Panc1 (cell line): ENCODE results near the gene LRRC74B. TPM values are rescaled to one million over a fixed set of nuclear protein-coding genes. Genes with fewer than 3 reads are reported as not detected.
"Not testable (repeated sequence)": the region's sequence is repeated elsewhere in the genome, so short reads cannot be mapped to it uniquely, and the experiment has no call there.

Experiments
- ATAC-seq: fragments of 200-7000 bp; cut with Tn5 transposase; 2 replicates; pipeline ENCODE4 v1.9.1; 2020; ENCODE audit warnings: mild to moderate bottlenecking, moderate library complexity
- BruUV-seq: library from RNA; stranded (reverse); fragments of 400-500 nt; replicated peaks from 2 replicates; lab custom pipeline; 2021; lab: Mats Ljungman, UMichigan
- CTCF ChIA-PET: fragments of 300-600 bp; sonication (Branson Sonifier 250); formaldehyde crosslinking; loops from one replicate; lab custom pipeline; 2022; ENCODE audit warnings: antibody characterized with exemption; lab: Charles Lee
- POLR2A ChIA-PET: fragments of 300-600 bp; sonication (Branson Sonifier 250); formaldehyde crosslinking; loops from one replicate; lab custom pipeline; 2022; ENCODE audit warnings: antibody characterized with exemption; lab: Charles Lee
- DNase-seq: peaks from one replicate; pipeline ENCODE4 v3.0.0-alpha.2; 2010; ENCODE audit warnings: low read depth, low spot score
- H3K27ac ChIP-seq: 2 replicates; pipeline ENCODE4 v1.5.1; 2011; ENCODE audit warnings: mild to moderate bottlenecking, low read length, inconsistent platforms
- H3K27me3 ChIP-seq: fragments of 200-500 bp; sonication (Bioruptor generic); 2 replicates; pipeline ENCODE4 v1.6.0; 2014; ENCODE audit warnings: low read length, inconsistent platforms; ENCODE audit not compliant: control insufficient read depth, insufficient read depth
- H3K36me3 ChIP-seq: fragments of 200-500 bp; sonication (Bioruptor generic); 2 replicates; pipeline ENCODE4 v1.5.1; 2014; ENCODE audit warnings: inconsistent platforms, mild to moderate bottlenecking, low read length, moderate library complexity; ENCODE audit not compliant: control insufficient read depth, insufficient read depth
- H3K4me1 ChIP-seq: 2 replicates; pipeline ENCODE4 v1.5.1; 2011; ENCODE audit warnings: inconsistent platforms, mild to moderate bottlenecking, low read length, moderate library complexity; ENCODE audit not compliant: control insufficient read depth, insufficient read depth
- H3K4me3 ChIP-seq, 2 experiments: 2 replicates each; pipeline ENCODE4 v1.5.1; 2011 to 2012; ENCODE audit warnings: low read depth in 2 of 2, low read length in 2 of 2, mild to moderate bottlenecking in 2 of 2, inconsistent platforms in 1 of 2, moderate library complexity in 1 of 2
- H3K9me3 ChIP-seq: fragments of 200-500 bp; sonication (Bioruptor generic); 2 replicates; pipeline ENCODE4 v1.5.1; 2014; ENCODE audit warnings: low read depth, mild to moderate bottlenecking, inconsistent platforms, low read length, moderate library complexity; ENCODE audit not compliant: control insufficient read depth, insufficient read depth
- POLR2AphosphoS5 ChIP-seq: IDR thresholded peaks from 2 replicates; pipeline ENCODE4 v1.6.1; 2012; ENCODE audit warnings: mild to moderate bottlenecking, low read depth, low read length, moderate library complexity
- SIN3A ChIP-seq: IDR thresholded peaks from 2 replicates; pipeline ENCODE4 v1.6.1; 2012; ENCODE audit warnings: low read depth, mild to moderate bottlenecking, low read length, moderate library complexity, borderline replicate concordance; ENCODE audit not compliant: insufficient read depth
- TCF7L2 ChIP-seq: IDR thresholded peaks from 2 replicates; pipeline ENCODE4 v1.6.1; 2011; ENCODE audit warnings: mild to moderate bottlenecking, low read depth, low read length, inconsistent platforms
- in situ Hi-C: cut with HindIII; loops from 2 replicates; pipeline ENCODE4 v1.10.0; 2016; ENCODE audit warnings: low sequenced_read_pairs, low pct_unique_long_range_greater_than_20kb
- intact Hi-C: fragments of 100-400 bp; cut with micrococcal nuclease; formaldehyde crosslinking; loops from one replicate; pipeline ENCODE4 v1.10.0; 2022; ENCODE audit not compliant: unreplicated experiment
- total RNA-seq: library from RNA; stranded (reverse); gene quantifications from one replicate; pipeline ENCODE4 v1.2.1, GENCODE V29; 2021; ENCODE audit not compliant: unreplicated experiment
- TF ChIP-seq, protein P1 (sequence below): fragments of 450-650 bp; IDR thresholded peaks from 2 replicates; pipeline ENCODE4 v1.5.1; 2017; ENCODE audit warnings: mild to moderate bottlenecking
- TF ChIP-seq, protein P2 (sequence below), 2 experiments: IDR thresholded peaks; 2 replicates each; pipeline ENCODE4 v1.6.1; 2011 to 2012; ENCODE audit warnings: low read depth in 2 of 2, control low read depth in 1 of 2, low read length in 1 of 2, mild to moderate bottlenecking in 1 of 2, moderate library complexity in 1 of 2; ENCODE audit not compliant: insufficient read depth in 1 of 2

Gene LRRC74B
- total RNA-seq, 1 experiment from 2014 or later = not detected

DNA sequence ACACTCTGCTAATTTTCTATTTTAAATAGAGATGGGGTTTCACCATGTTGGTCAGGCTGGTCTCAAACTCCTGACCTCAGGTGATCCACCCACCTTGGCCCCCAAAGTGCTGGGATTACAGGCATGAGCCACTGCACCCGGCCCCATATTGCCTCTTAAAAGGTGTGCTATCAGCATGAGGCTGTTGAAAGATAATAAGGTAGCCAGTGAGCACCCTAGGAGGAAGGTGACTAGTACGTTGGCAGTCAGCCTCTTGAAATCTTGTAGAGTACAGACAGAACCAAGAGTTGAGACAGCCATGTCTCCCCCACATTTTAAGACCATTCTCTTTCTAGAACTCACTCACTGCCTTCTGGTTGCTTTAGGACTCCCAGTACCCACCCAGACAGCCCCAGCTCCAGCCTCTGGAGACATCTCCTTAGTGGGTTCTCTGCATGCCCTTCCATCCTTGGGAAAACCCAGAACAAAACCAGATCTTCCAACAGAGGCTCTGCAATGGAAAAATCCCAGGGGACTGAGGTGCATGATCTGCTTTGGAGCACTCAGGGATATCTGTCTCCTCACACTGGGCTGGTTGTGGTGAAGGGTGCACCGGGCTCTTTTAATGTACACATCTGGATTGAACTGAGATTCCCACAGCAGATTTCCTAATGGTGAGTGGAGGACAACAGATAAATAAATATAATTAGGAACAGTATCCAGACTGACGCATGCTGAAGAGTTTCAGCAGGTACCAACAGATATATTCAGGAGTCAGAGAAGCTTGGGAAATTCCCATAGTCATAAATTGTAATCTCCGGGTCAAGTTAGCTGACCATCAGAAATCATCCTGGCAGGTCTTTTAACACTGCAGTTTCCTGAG is 49.4 kb downstream of the LRRC74B start:
- DNase-seq (no peak), ATAC-seq (no peak)
- no peak overlapping the region for H3K27ac ChIP-seq
- BruUV-seq = no TSS peak
- no peaks in the 10 kb centered on the region for H3K4me1 ChIP-seq
- H3K4me3 ChIP-seq = no peak overlapping the region
- H3K36me3 ChIP-seq = no peaks in the 10 kb centered on the region
- CTCF ChIA-PET = no interaction called here
- no peaks in the 10 kb centered on the region for H3K27me3 ChIP-seq
- intact Hi-C loops (no loop called here), in situ Hi-C loops (no loop called here)
- POLR2A ChIA-PET = no interaction called here
- no peaks in the 10 kb centered on the region for H3K9me3 ChIP-seq
- no peak for TF ChIP-seq TCF7L2
- no peak for TF ChIP-seq POLR2AphosphoS5
- TF ChIP-seq, protein P1, sequence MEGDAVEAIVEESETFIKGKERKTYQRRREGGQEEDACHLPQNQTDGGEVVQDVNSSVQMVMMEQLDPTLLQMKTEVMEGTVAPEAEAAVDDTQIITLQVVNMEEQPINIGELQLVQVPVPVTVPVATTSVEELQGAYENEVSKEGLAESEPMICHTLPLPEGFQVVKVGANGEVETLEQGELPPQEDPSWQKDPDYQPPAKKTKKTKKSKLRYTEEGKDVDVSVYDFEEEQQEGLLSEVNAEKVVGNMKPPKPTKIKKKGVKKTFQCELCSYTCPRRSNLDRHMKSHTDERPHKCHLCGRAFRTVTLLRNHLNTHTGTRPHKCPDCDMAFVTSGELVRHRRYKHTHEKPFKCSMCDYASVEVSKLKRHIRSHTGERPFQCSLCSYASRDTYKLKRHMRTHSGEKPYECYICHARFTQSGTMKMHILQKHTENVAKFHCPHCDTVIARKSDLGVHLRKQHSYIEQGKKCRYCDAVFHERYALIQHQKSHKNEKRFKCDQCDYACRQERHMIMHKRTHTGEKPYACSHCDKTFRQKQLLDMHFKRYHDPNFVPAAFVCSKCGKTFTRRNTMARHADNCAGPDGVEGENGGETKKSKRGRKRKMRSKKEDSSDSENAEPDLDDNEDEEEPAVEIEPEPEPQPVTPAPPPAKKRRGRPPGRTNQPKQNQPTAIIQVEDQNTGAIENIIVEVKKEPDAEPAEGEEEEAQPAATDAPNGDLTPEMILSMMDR = no peak
- no peak for TF ChIP-seq SIN3A

DNA sequence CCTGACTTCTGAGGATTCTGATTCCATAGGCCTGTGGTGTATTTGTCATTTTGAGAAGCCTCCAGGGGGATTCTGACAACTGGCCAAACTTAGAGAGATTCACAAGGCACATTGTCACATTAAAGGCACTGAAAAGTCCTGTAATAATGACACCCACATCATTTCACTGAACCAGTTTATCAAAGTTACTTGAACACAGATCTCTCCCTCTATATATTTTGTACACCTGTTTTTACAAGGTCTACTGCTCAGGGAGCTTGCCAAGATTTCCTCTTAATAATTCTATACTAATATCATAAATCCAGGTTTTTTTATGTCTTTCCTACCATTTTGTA is 50.0 kb downstream of the LRRC74B start:
- ATAC-seq (no peak), DNase-seq (no peak)
- intact Hi-C loops = no loop called here
- H3K27ac ChIP-seq = no peak overlapping the region
- H3K27me3 ChIP-seq = no peaks in the 10 kb centered on the region
- no peaks in the 10 kb centered on the region for H3K4me1 ChIP-seq
- H3K4me3 ChIP-seq = no peak overlapping the region
- in situ Hi-C loops = no loop called here
- H3K9me3 ChIP-seq = no peaks in the 10 kb centered on the region
- H3K36me3 ChIP-seq = no peaks in the 10 kb centered on the region
- ChIA-PET CTCF (no interaction called here), POLR2A (no interaction called here)
- TF ChIP-seq, protein P1 = no peak
- no peak for TF ChIP-seq SIN3A
- TF ChIP-seq, protein P2, sequence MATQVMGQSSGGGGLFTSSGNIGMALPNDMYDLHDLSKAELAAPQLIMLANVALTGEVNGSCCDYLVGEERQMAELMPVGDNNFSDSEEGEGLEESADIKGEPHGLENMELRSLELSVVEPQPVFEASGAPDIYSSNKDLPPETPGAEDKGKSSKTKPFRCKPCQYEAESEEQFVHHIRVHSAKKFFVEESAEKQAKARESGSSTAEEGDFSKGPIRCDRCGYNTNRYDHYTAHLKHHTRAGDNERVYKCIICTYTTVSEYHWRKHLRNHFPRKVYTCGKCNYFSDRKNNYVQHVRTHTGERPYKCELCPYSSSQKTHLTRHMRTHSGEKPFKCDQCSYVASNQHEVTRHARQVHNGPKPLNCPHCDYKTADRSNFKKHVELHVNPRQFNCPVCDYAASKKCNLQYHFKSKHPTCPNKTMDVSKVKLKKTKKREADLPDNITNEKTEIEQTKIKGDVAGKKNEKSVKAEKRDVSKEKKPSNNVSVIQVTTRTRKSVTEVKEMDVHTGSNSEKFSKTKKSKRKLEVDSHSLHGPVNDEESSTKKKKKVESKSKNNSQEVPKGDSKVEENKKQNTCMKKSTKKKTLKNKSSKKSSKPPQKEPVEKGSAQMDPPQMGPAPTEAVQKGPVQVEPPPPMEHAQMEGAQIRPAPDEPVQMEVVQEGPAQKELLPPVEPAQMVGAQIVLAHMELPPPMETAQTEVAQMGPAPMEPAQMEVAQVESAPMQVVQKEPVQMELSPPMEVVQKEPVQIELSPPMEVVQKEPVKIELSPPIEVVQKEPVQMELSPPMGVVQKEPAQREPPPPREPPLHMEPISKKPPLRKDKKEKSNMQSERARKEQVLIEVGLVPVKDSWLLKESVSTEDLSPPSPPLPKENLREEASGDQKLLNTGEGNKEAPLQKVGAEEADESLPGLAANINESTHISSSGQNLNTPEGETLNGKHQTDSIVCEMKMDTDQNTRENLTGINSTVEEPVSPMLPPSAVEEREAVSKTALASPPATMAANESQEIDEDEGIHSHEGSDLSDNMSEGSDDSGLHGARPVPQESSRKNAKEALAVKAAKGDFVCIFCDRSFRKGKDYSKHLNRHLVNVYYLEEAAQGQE (IDR thresholded peaks at IDR 0.05; ENCODE audit: insufficient read depth in 1 of 2, low read depth in 2 of 2, low read length in 1 of 2) = no peak
- TF ChIP-seq POLR2AphosphoS5 = no peak
- no peak for TF ChIP-seq TCF7L2
- no TSS peak for BruUV-seq

GRCh38 chr22:21096878-21097277 is 51.1 kb downstream of the LRRC74B start:
- POLR2A ChIA-PET = interaction anchor here (0.6 kb wide), 1 partner anchor 52 kb away, joined by 3 read pairs; no protein-coding TSS in a partner anchor
- BruUV-seq, DNase-seq, H3K27ac ChIP-seq, intact Hi-C loops, CTCF ChIA-PET, H3K36me3 ChIP-seq, H3K9me3 ChIP-seq, H3K4me1 ChIP-seq, in situ Hi-C loops, H3K4me3 ChIP-seq, ATAC-seq, H3K27me3 ChIP-seq: not testable (repeated sequence)
